Left hindlimb (tissue), 1 donor: ENCODE results near the gene AGAP1.

Experiments
- DNase-seq: peaks from one replicate; pipeline ENCODE4 v3.0.0-alpha.2; 2018

AGAP1 gene

GRCh38 chr2:235955664-235956063, 461.8 kb downstream of the AGAP1 start:
- DNase-seq: no peak

- DNase-seq: no peak
Observed at GRCh38 chr2:235956281-235956970, 462.6 kb downstream of the AGAP1 start.

- no peak for DNase-seq
Observed at GRCh38 chr2:235957251-235957650, 463.4 kb downstream of the AGAP1 start.

GRCh38 chr2:235958221-235958930, 464.5 kb downstream of the AGAP1 start:
- no peak for DNase-seq

- DNase-seq: no peak
Observed at GRCh38 chr2:235958931-235959410, 465.1 kb downstream of the AGAP1 start.

- DNase-seq: no peak
Observed at GRCh38 chr2:235960011-235960715, 466.3 kb downstream of the AGAP1 start.

GRCh38 chr2:235960716-235961640, 467.1 kb downstream of the AGAP1 start:
- DNase-seq: no peak

GRCh38 chr2:235961711-235962110, 467.9 kb downstream of the AGAP1 start:
- no peak for DNase-seq

GRCh38 chr2:235963853-235964577, 470.2 kb downstream of the AGAP1 start:
- DNase-seq: no peak

GRCh38 chr2:235964787-235965390, 471.0 kb downstream of the AGAP1 start:
- DNase-seq: no peak

- DNase-seq: no peak
Observed at GRCh38 chr2:235966396-235966795, 472.6 kb downstream of the AGAP1 start.

- no peak for DNase-seq
Observed at GRCh38 chr2:235966932-235967757, 473.3 kb downstream of the AGAP1 start.

GRCh38 chr2:235968155-235968554, 474.3 kb downstream of the AGAP1 start:
- DNase-seq: no peak

- DNase-seq: no peak
Observed at GRCh38 chr2:235968616-235969324, 474.9 kb downstream of the AGAP1 start.

GRCh38 chr2:235970204-235971040, 476.6 kb downstream of the AGAP1 start:
- DNase-seq: no peak

- DNase-seq: no peak
Observed at GRCh38 chr2:235976516-235976915, 482.7 kb downstream of the AGAP1 start.

- DNase-seq: no peak
Observed at GRCh38 chr2:235976956-235977355, 483.1 kb downstream of the AGAP1 start.

GRCh38 chr2:235977445-235977844, 483.6 kb downstream of the AGAP1 start:
- no peak for DNase-seq

- no peak for DNase-seq
Observed at GRCh38 chr2:235978022-235978421, 484.2 kb downstream of the AGAP1 start.
